HG02840 (cell line): ENCODE results near the gene MELTF.

Experiments
- ATAC-seq: cut with Tn5 transposase; IDR thresholded peaks from one replicate; pipeline ENCODE4 v1.9.1; 2021; ENCODE audit warnings: mild to moderate bottlenecking, moderate library complexity, moderate number of reproducible peaks; ENCODE audit not compliant: unreplicated experiment, low FRiP score

The MELTF gene

GRCh38 chr3:196996454-196997265 is 33.0 kb downstream of the MELTF start:
- ATAC-seq, result no peak

- ATAC-seq, result no peak
Observed at GRCh38 chr3:196995646-196996355, 33.8 kb downstream of the MELTF start.

GRCh38 chr3:196995027-196995426 is 34.6 kb downstream of the MELTF start:
- no peak for ATAC-seq

- ATAC-seq, result no peak
Observed at GRCh38 chr3:196994056-196994455, 35.6 kb downstream of the MELTF start.

- ATAC-seq, result no peak
Observed at GRCh38 chr3:196992461-196993065, 37.1 kb downstream of the MELTF start.

- no peak for ATAC-seq
Observed at GRCh38 chr3:196991581-196992460, 37.8 kb downstream of the MELTF start.

- ATAC-seq, result no peak
Observed at GRCh38 chr3:196990601-196991007, 39.0 kb downstream of the MELTF start.

- ATAC-seq, result no peak
Observed at GRCh38 chr3:196989721-196990262, 39.8 kb downstream of the MELTF start.

GRCh38 chr3:196988241-196989029 is 41.2 kb downstream of the MELTF start:
- ATAC-seq, result no peak

GRCh38 chr3:196987022-196987421 is 42.6 kb downstream of the MELTF start:
- ATAC-seq, result no peak

- ATAC-seq, result no peak
Observed at GRCh38 chr3:196985954-196986885, 43.4 kb downstream of the MELTF start.

- no peak for ATAC-seq
Observed at GRCh38 chr3:196985298-196985697, 44.3 kb downstream of the MELTF start.

- ATAC-seq, result no peak
Observed at GRCh38 chr3:196983186-196983585, 46.4 kb downstream of the MELTF start.

GRCh38 chr3:196981657-196982056 is 48.0 kb downstream of the MELTF start:
- no peak for ATAC-seq

GRCh38 chr3:196979545-196979944 is 50.1 kb downstream of the MELTF start:
- ATAC-seq, result no peak

GRCh38 chr3:196976941-196977340 is 52.7 kb downstream of the MELTF start:
- no peak for ATAC-seq

GRCh38 chr3:196975349-196975748 is 54.3 kb downstream of the MELTF start:
- ATAC-seq, result no peak

- no peak for ATAC-seq
Observed at GRCh38 chr3:196974661-196975060, 55.0 kb downstream of the MELTF start.
